ENCODE results near the gene GRAP.
"Not testable (repeated sequence)": the region's sequence is repeated elsewhere in the genome, so short reads cannot be mapped to it uniquely, and the experiment has no call there.

DNA sequence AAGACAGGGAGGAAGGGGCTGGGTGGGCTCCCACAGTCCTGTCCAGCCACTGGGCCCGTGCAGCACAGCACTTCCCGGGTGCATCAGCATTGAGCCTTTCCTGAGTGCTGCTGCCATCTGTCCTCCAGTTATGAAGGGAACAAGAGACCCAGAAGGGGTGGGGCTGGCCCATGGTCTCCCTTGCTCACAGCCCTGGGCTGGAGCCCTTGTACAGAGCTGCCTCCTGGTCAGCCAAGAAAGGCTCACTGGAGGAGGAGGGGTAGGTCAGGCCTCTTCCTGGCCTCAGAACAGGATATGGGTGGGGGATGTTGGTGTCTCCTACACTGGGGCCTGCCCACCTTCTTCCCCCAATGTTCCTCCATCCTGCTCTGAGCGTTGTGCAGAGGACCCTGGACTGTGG is 30.6 kb upstream of the GRAP start:
- TF ChIP-seq, protein P1, sequence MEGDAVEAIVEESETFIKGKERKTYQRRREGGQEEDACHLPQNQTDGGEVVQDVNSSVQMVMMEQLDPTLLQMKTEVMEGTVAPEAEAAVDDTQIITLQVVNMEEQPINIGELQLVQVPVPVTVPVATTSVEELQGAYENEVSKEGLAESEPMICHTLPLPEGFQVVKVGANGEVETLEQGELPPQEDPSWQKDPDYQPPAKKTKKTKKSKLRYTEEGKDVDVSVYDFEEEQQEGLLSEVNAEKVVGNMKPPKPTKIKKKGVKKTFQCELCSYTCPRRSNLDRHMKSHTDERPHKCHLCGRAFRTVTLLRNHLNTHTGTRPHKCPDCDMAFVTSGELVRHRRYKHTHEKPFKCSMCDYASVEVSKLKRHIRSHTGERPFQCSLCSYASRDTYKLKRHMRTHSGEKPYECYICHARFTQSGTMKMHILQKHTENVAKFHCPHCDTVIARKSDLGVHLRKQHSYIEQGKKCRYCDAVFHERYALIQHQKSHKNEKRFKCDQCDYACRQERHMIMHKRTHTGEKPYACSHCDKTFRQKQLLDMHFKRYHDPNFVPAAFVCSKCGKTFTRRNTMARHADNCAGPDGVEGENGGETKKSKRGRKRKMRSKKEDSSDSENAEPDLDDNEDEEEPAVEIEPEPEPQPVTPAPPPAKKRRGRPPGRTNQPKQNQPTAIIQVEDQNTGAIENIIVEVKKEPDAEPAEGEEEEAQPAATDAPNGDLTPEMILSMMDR (conservative IDR thresholded peaks at IDR 0.05; ENCODE audit: low read depth, low read length): not testable (repeated sequence)
- TF ChIP-seq EZH2 (IDR thresholded peaks at IDR 0.05; ENCODE audit: low read length, unreplicated experiment): not testable (repeated sequence)
